DMS79 treated with DMSO at 0.1 percent for 48 hours (cell line): ENCODE measurements around the gene CDKN2B.
"Not testable (repeated sequence)": the region's sequence is repeated elsewhere in the genome, so short reads cannot be mapped to it uniquely, and the experiment has no call there.

ENCODE experiments used
- DNase-seq: peaks from one replicate; lab custom pipeline; 2025; lab: John Stamatoyannopoulos, UW

The CDKN2B gene

DNA sequence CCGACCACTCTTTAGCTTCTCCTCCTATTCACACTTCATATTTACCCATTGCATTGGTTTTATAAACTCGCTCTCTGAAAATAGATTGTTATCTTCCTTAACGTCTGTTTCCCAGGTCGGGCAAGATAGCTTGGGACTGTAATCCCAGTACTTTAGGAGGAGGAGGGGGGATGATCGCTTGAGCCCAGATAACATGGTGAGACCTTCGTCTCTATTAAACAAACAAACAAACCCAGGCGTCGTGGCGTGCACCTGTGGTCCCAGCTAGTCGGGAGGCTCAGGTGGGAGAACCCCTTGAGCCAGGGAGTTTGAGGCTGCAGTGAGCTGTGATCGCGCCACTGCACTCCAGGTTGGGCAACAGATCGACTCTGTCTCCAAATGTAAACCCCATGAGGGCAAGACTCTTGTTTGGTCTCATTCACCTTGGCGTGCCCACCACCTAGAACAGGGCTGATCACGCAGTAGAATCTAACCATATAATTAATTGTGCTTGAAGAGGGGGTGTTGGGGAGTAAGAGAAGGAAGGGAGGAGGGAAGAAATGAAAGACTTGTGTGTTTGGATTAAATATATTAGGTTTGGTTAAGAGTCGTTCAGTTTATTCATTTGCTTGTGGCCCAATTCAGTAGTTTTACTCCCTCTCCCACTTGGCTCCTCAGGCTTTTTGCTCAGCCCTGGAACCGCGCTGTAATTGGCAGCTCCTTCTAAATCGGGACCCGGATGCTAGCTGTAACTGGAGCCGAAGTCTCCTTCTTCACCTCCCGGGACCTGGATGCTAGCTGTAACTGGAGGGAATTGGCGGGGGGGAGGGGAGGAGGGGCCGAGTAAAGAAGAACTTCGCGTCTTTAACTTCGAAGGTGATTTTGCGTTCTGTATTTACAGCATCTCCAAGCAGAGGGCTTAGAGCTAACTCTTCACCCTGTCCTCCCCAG is 39.8 kb downstream of the CDKN2B start:
- DNase-seq = no peak

DNA sequence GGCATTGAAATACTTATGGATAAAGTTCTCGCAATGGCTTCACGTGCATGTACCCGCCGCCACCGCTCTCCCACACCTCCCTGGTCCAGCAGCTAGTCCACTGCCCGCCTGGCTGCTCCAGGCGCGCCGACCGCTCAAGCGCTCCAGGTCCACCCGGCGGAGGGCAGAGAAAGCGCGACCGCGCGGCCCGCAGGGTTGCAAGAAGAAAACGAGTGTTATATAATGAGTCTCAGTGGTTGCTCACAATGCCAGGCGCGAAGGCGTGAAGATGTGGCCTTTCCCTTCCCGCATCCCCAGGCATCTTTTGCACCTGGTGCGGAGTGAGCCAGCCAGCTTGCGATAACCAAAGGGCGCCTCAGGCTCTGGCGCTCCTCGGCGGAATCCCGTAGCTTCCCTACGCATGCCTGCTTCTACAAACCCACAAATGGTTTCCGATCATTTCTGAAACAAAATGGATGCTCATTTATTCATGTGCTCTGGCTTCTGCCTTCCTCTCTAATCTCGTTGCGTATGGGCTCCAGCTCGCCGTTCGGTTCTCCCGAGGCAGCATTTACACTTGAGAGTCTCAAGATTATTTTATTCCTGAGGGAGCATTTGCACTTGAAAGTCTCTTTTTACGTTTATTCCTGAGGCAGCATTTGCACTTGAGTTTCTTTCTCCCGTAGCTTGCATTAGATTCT is 40.6 kb downstream of the CDKN2B start:
- DNase-seq = no peak

DNA sequence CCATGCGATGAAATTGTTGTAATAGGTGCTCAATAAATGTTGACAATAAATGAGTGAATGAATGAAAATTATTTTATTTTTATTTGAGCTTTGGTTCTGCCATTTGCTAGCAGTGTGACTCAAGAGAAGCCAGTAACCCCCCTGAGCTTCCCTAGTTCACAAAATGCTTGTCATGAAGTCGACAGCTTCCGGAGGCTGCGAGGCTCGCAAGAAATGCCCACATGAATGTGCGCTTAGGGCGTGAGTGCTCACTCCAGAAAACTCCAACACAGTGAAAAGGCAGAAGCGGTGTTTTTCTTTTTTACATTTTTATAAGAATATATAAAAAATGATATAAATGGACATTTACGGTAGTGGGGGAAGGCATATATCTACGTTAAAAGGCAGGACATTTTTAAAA is 41.4 kb downstream of the CDKN2B start:
- no peak for DNase-seq

DNA sequence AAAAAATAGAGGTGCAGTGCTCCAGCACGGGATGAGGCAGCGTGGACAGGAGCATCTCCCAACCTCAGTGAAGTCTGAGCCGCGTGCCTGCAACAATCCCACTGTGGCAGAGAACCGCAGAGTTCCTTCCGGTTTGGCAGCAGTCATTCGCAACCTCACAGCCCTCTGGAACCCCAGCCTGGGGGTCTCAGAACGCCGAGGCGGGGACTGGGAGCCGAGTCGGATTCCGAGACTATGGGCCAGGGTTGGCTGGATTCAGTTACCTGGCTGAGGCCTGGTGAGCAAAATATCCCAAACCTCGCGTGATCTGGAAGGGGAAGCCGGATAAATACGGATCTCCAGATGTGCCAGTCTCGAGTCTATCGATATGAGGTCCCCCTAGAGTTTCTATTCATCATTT is 41.9 kb downstream of the CDKN2B start:
- DNase-seq = no peak

DNA sequence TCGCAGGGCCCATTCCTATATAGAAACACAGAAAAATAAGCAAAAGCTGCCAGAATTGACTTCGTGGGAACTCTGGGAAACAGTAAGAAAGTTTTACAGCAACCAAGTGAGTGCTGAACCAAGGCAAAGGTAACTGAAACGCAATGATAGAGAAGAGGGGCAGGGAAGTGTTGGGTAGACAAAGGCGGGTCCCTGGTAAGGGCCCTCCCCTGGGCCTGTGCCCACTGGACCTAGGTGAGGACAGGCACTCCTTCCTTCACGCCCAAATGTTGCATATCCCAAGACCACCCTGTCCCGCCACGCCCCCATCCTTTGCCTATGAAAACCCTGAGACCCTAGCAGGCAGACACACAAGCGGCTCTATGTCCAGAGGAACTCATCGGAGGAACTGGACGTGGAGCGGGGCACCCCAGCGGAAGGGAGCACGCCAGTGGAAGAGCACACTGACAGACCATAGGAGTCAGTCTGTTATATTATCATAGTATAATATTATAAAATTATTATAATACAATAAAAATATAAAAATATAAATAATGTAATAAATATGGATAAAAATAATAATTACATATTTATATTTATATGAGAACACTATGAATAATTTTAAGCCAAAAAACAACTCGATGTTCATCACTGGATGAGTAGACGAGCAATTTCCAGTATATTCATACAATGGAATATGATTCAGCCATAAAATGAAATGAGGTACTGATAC is 42.8 kb downstream of the CDKN2B start:
- DNase-seq = no peak

DNA sequence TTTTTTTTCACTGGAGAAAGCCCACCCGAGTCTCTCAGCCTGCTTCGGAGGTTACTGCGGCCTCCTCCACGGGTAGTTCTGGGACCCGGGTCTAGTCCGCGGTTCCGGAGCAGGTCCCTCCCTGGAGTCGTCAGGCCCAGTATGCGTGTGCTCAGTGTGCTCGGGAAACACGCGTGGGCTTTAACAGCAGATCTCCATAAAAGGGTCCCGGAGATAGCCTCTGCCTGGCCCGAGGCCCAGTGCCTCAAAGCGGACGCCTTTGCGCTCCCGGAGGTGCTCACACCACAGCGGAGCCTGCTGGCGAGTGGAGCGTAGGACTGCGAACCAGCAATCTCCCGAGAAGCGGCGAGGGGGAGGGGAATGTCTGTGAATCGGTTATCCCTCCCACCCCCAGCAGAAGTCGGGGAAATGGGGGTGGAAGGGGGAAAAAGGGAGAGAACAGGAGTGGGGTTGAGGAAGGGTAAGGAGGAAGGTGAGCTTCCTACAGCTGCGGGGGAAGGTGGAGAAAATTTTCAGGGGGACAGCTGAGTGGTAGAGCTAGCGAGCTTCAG is 43.6 kb downstream of the CDKN2B start:
- DNase-seq = no peak

DNA sequence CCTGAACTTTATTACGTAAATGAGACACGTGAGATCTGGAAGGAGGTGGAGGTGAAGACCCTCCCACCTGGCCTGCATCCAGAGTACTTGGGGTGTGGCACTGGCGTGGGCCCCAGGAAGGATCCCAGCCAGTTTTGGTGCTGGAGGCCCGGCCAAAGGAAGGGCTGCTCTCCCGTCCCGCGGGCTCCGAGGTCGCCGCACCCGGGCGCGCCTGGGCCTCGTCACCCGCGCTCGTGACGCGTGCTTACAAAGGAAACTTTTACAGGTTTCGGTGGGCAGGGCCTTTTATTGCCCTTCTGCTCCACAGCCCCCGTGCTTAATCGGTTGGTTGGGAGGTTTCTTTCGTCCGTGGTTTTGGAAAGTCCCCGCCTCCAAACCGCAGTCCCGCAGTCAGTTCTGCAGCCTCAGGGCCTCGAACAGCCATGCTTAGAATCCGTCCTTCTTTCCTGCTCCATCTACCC is 44.1 kb downstream of the CDKN2B start:
- no peak for DNase-seq

DNA sequence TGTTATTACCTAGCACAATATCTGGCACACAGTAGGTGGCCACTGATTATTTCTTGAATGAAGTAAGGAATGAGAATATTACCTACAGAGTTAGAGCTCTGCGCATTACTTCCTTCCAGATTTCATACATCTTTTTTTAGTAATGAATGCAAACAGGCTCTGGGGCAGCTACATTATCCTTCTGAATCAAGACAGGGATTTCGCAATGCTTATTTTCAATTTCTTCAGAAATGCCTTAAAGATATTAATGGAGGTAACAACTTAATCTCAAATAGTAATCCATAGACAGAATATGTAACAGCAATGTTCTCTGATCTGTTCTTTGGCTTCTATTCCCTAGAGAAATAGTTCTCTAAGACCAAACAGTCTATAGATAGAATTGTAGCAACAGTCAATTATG is 47.5 kb downstream of the CDKN2B start:
- DNase-seq = no peak

DNA sequence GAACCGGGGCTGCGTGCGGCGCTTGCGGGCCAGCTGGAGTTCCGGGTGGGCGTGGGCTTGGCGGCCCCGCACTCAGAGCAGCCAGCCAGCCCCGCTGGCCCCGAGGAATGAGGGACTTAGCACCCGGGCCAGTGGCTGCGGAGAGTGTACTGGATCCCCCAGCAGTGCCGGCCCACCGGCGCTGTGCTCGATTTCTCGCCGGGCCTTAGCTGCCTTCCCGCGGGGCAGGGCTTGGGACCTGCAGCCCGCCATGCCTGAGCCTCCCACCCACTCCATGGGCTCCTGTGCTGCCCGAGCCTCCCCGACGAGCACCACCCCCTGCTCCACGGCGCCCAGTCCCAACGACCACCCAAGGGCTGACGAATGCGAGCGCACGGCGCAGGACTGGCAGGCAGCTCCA is 49.8 kb downstream of the CDKN2B start:
- not testable (repeated sequence) for DNase-seq

DNA sequence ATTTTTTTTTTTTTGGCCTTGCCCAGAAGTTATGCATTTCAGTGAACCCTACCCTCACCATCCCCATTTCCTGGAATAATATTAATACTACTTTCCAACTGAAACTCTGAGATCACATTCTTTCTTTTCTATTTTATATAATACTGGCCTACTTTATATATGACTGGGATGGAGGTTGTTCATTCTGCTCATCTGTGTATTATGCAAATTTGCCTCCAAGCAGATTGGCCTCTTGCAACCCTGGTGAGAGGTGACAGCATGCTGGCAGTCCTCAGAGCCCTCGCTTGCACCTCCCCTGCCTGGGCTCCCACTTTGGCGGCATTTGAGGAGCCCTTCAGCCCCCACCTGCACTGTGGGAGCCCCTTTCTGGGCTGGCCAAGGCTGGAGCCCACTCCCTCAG is 50.3 kb downstream of the CDKN2B start:
- DNase-seq = no peak
